ENCODE measurements around the gene NUCB2.
"Not testable (repeated sequence)": the region's sequence is repeated elsewhere in the genome, so short reads cannot be mapped to it uniquely, and the experiment has no call there.

The NUCB2 gene

GRCh38 chr11:17276236-17277023 is at the start of gene NUCB2:
NUCB2 (plus strand) TSS chr11:17276739; CDS start chr11:17295324, 18,585 bp downstream.
- peak; percentile 91 to 96 for DNase-seq (ENCODE audit: low read depth in 2 of 2)

DNA sequence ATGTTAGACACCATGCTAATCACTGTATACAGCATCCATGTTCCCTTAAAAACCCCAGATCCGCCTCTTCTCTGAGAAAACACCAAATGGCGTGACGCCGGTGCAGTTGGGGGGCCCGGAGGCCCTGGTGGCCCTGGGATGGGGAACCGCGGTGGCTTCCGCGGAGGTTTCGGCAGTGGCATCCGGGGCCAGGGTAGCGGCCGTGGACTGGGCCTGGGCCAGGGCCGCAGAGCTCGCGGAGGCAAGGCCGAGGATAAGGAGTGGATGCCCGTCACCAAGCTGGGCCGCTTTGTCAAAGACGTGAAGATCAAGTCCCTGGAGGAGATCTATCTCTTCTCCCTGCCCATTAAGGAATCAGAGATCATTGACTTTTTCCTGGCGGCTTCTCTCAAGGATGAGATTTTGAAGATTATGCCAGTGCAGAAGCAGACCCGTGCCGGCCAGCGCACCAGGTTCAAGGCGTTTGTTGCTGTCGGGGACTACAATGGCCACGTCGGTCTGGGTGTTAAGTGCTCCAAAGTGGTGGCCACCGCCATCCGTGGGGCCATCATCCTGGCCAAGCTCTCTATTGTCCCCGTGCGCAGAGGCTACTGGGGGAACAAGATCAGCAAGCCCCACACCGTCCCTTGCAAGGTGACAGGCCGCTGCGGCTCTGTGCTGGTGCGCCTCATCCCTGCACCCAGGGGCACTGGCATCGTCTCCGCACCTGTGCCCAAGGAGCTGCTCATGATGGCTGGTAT is 48.2 kb upstream of the NUCB2 start:
- DNase-seq (ENCODE audit: low read depth in 2 of 2), result not testable (repeated sequence)

GRCh38 chr11:17229481-17230152 is 46.9 kb upstream of the NUCB2 start:
- DNase-seq (ENCODE audit: low read depth in 2 of 2), result no peak

GRCh38 chr11:17230867-17231851 is 45.4 kb upstream of the NUCB2 start:
- peak; percentile 11 to 36 for DNase-seq (ENCODE audit: low read depth in 2 of 2)

DNA sequence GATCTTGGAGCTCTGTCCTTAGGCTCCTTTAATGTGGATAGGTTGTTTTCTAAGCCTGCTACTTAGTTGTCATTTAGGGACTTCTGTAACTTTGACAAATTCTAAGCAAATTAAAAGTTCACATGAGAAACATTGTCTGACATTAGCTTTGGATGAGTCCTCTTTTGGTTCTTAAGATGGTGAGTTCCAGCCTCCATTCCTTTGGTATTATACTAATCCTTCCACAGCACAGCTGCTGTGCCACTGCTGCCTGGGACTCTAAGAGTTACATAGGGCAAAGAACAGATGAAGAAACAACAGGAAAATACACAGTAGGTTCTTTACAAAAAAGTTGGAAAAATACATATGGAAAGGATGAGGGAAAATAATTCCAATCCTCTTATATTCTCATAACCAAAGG is 43.4 kb upstream of the NUCB2 start:
- DNase-seq (ENCODE audit: low read depth in 2 of 2), result no peak

- DNase-seq (ENCODE audit: low read depth in 2 of 2), result no peak
Observed at GRCh38 chr11:17238377-17238776, 38.2 kb upstream of the NUCB2 start.

DNA sequence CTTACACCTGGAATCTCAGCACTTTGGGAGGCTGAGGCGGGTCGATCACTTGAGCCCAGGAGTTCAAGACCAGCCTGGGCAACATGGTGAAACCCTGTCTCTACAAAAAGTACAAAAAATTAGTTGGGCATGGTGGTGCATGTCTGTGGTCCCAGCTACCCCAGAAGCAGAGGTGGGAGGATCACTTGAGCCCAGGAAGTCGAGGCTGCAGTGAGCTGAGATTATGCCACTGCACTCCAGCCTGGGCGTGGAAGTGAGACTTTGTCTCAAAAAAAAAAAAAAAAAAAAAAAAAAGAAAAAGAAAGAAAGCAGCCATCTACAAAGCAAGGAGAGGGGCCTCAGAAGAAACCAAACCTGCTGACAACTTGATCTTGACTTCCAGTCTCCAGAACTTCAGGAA is 36.6 kb upstream of the NUCB2 start:
- not testable (repeated sequence) for DNase-seq (ENCODE audit: low read depth in 2 of 2)

GRCh38 chr11:17240780-17241179 is 35.8 kb upstream of the NUCB2 start:
- DNase-seq (ENCODE audit: low read depth in 2 of 2), result no peak

- DNase-seq (ENCODE audit: low read depth in 2 of 2), result not testable (repeated sequence)
Observed at GRCh38 chr11:17242954-17243353, 33.6 kb upstream of the NUCB2 start.

DNA sequence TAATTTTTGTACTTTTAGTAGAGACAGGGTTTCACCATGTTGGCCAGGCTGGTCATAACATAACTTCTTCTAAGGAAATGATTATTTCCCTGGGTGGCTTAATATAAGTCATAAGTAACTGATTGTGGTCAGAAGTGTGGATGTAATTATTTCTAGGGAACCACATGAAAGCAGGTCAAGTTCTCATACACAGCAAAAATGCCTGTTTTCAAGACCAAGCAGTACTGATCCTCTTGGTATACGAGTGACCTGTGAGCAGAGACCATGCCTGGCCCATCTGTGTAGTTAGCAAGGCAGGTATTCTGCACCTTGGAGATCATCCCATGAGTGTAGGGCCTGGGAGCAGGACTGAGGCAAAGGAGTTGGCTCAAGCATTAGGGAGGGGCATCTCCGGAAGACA is 32.5 kb upstream of the NUCB2 start:
- no peak for DNase-seq (ENCODE audit: low read depth in 2 of 2)

DNA sequence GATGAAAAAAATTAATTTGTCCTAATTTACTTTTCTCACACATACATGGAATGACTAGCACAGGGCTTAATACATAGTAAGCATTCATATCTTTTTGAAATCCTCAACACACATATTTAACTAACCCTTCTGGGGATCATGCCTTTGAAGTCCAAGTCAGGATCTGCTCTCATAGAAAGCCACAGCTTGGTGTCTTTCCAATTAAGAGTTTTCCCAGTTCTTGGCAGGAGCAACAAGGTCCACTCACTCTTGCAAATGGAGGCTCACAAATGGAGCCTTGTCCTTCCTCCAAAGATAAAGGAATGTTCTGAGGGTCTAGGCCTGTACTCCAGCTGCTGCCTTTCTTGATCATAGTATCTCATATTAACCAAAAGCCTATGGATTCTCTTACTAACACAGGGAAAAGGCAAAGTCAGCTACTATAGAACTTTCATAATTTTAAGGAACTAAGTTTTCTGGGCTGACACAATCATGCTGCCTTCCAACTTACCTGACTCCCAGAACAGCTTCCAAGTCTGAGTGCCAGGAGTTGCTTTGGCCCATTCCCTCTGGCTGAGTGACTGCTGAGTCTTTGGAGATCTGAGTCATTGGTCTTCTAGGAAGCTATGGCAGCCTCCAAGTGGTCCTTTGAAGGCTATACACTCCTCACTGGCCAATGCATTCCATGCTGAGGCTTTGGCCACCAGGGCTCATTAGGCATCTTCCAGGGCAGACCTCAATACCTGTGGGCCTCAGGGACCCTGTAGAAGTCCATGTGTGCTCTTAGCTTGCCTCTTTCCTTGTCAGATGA is 25.8 kb upstream of the NUCB2 start:
- no peak for DNase-seq (ENCODE audit: low read depth in 2 of 2)

GRCh38 chr11:17252704-17253103 is 23.8 kb upstream of the NUCB2 start:
- DNase-seq (ENCODE audit: low read depth in 2 of 2), result no peak

GRCh38 chr11:17256512-17256911 is 20.0 kb upstream of the NUCB2 start:
- DNase-seq (ENCODE audit: low read depth in 2 of 2), result no peak

GRCh38 chr11:17257196-17257595 is 19.3 kb upstream of the NUCB2 start:
- DNase-seq (ENCODE audit: low read depth in 2 of 2), result no peak

GRCh38 chr11:17258670-17259069 is 17.9 kb upstream of the NUCB2 start:
- no peak for DNase-seq (ENCODE audit: low read depth in 2 of 2)

DNA sequence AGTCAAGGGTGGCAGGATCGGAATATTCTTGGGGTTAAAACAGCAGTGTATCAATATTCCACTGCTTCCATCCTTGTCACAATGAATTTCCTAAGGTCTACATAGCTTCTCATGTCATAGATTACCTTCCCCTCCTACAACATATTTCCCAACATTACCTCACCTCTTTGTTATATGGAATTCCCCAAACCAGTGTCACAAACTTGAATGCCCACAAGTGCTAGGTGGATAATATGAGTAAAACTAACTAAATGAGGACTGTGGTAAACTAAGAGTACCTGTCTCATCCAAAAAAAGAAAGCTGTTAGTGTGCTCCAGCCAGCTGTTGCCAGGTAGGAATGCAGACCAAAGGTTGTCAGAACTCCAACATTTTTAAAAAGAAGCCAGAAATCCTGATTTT is 17.0 kb upstream of the NUCB2 start:
- DNase-seq (ENCODE audit: low read depth in 2 of 2), result no peak

DNA sequence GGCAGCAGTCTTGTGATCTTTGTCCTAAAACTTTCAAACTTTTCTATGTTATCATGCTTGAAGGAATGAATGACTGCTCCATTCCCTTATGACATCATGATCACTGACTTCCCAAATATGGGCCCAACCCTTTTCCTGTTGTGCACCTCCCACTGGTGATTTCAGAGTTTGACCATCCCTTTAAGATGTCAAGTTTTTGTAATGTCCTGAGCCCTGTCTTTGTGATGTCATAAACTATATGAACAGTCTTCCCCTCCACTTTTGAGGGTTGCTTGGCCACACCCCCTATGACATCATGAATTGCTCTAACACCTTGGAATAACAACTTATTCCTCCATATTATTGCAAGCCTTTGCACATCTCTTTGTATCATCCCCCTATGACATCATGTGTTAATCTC is 16.5 kb upstream of the NUCB2 start:
- DNase-seq (ENCODE audit: low read depth in 2 of 2), result no peak

GRCh38 chr11:17263769-17264168 is 12.8 kb upstream of the NUCB2 start:
- no peak for DNase-seq (ENCODE audit: low read depth in 2 of 2)

DNA sequence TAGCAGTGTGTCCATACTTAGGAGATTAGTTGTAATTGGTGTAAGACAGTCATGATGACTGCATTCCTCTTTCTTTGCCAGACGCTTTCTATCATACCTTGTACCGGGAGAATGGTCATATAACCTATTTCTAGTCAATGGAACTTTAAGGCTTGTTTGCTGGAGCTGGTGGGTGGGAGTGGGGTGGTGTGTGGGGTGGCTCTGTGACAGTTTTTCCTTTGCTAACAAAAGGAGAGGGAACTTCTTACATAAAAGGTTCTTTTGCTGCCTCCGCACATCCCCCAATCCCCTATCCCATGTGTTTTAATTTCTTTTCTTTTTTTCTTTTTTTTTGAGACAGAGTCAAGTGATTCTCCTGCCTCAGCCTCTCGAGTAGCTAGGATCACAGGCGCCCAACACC is 9.8 kb upstream of the NUCB2 start:
- no peak for DNase-seq (ENCODE audit: low read depth in 2 of 2)

DNA sequence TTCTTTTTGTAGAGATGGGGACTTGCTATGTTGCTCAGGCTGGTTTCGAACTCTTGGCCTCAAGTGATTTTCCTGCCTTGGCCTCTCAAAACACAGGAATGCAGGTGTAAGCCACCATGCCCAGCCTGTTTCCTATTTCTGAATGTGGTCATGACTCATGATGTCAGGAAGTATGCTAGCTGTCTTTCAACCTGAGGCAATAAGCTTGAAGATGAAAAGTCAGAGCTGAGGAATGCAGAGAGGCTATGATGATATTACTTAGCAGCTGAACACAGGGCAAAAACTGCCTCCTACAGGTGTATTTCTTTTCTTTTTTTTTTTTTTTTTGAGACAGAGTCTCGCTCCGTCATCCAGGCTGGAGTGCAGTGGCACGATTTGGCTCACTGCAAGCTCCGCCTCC is 9.0 kb upstream of the NUCB2 start:
- DNase-seq (ENCODE audit: low read depth in 2 of 2), result no peak

GRCh38 chr11:17268500-17268899 is 8.0 kb upstream of the NUCB2 start:
- not testable (repeated sequence) for DNase-seq (ENCODE audit: low read depth in 2 of 2)

All from stimulated activated CD8-positive, alpha-beta memory T cell treated with anti-CD3 and anti-CD28 coated beads, Interleukin-15, amount 100 ng/mL, for 48 hours (primary cell).